Measurements from ENCODE around the gene ASXL1. TPM values are rescaled to one million over a fixed set of nuclear protein-coding genes. Genes with fewer than 3 reads are reported as not detected.

Gene ASXL1
- total and polyA plus RNA-seq, 9 of the 15 experiments (the other 6 are each of a cell fraction or from before 2014, with no cell fraction given) = 6.5 to 65.3 (median 32.3) TPM

DNA sequence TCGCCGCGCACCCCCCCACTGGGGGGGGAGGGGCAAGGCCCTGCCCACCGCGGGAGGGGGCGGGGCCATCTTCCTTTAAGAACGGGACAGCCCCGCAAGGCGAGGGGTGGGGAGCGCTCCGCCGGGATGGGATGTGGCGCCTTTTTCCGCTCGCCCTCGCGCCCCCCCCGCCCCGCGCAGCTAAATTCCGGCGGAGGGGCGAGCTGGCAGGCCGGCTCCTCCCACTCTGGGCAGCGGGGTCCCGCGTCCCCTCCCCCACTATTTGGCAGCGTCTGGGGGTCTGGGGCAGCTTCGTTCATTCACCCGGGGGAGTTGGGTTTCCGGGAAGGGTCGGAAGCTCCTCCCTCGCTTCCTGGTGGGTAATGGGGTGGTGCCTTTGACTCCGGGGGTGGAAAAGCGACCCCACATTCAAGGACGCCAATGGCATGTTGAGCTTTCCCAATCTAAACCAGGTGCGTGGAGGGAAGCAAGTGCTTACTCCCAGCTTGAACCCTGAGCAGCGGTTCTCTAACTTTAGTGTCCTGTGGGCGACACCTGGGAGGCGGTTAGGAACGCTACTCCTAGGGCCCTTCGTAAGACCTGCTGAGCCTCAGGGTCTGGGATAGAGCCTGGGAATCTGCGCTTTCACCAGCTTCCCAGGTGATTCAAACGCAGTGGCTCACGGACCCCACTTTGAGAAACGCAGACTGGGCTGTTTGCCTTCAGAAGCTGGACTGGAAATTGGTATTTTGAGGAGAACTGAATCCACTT, 927 bp downstream of the ASXL1 start (continued):
- TF ChIP-seq, protein P1, sequence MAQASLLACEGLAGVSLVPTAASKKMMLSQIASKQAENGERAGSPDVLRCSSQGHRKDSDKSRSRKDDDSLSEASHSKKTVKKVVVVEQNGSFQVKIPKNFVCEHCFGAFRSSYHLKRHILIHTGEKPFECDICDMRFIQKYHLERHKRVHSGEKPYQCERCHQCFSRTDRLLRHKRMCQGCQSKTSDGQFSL (CRISPR knock-in tag; IDR thresholded peaks at IDR 0.05) = peak; percentile 96
- TF ChIP-seq, protein P1 (tag; IDR thresholded peaks at IDR 0.05) = peak in 1 of 2 experiments; percentile 5; a peak in 1 of 4 replicates
- TF ChIP-seq SUPT5H (IDR thresholded peaks at IDR 0.05) = peak; percentile 71
- TF ChIP-seq ARID4B (CRISPR knock-in tag; IDR thresholded peaks at IDR 0.05) = peak; percentile 32; the same call in 1 of the 2 replicates
- 0 out of 2 replicates have a peak, but pooled peaks have one; percentile 45 for TF ChIP-seq ZC3H4 (CRISPR knock-in tag; IDR thresholded peaks at IDR 0.05; ENCODE audit: borderline replicate concordance)
- TF ChIP-seq SMARCA5 (IDR thresholded peaks at IDR 0.05) = no peak
- peak; percentile 22; the same call in 1 of the 2 replicates for TF ChIP-seq ZC3H11A (IDR thresholded peaks at IDR 0.05; ENCODE audit: low read depth, low read length)
- TF ChIP-seq, protein P2, sequence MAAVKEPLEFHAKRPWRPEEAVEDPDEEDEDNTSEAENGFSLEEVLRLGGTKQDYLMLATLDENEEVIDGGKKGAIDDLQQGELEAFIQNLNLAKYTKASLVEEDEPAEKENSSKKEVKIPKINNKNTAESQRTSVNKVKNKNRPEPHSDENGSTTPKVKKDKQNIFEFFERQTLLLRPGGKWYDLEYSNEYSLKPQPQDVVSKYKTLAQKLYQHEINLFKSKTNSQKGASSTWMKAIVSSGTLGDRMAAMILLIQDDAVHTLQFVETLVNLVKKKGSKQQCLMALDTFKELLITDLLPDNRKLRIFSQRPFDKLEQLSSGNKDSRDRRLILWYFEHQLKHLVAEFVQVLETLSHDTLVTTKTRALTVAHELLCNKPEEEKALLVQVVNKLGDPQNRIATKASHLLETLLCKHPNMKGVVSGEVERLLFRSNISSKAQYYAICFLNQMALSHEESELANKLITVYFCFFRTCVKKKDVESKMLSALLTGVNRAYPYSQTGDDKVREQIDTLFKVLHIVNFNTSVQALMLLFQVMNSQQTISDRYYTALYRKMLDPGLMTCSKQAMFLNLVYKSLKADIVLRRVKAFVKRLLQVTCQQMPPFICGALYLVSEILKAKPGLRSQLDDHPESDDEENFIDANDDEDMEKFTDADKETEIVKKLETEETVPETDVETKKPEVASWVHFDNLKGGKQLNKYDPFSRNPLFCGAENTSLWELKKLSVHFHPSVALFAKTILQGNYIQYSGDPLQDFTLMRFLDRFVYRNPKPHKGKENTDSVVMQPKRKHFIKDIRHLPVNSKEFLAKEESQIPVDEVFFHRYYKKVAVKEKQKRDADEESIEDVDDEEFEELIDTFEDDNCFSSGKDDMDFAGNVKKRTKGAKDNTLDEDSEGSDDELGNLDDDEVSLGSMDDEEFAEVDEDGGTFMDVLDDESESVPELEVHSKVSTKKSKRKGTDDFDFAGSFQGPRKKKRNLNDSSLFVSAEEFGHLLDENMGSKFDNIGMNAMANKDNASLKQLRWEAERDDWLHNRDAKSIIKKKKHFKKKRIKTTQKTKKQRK (IDR thresholded peaks at IDR 0.05; ENCODE audit: borderline replicate concordance, low read depth, low read length) = no peak
- no peak for TF ChIP-seq TCF3 (CRISPR knock-in tag; IDR thresholded peaks at IDR 0.05)
- no peak for TF ChIP-seq SIRT6 (IDR thresholded peaks at IDR 0.05; ENCODE audit: low read depth, low read length)
- TF ChIP-seq ELF2 (CRISPR knock-in tag; IDR thresholded peaks at IDR 0.05) = peak; percentile 46
- TF ChIP-seq NR1H2 (CRISPR knock-in tag; IDR thresholded peaks at IDR 0.05) = 0 out of 2 replicates have a peak, but pooled peaks have one; percentile 52
- TF ChIP-seq DPF2 (IDR thresholded peaks at IDR 0.05) = peak; percentile 34; the same call in 1 of the 2 replicates
- TF ChIP-seq, protein P3, sequence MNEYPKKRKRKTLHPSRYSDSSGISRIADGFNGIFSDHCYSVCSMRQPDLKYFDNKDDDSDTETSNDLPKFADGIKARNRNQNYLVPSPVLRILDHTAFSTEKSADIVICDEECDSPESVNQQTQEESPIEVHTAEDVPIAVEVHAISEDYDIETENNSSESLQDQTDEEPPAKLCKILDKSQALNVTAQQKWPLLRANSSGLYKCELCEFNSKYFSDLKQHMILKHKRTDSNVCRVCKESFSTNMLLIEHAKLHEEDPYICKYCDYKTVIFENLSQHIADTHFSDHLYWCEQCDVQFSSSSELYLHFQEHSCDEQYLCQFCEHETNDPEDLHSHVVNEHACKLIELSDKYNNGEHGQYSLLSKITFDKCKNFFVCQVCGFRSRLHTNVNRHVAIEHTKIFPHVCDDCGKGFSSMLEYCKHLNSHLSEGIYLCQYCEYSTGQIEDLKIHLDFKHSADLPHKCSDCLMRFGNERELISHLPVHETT (CRISPR knock-in tag; conservative IDR thresholded peaks at IDR 0.05 in 1 of 2, IDR thresholded peaks at IDR 0.05 in 1 of 2) = no peak
- no peak for TF ChIP-seq PML (IDR thresholded peaks at IDR 0.05; ENCODE audit: low read length)
- no peak for TF ChIP-seq KLF1 (tag; IDR thresholded peaks at IDR 0.05)
- peak; percentile 74 for TF ChIP-seq NR2C2 (CRISPR knock-in tag; IDR thresholded peaks at IDR 0.05)
- TF ChIP-seq NR2C2 (tag; IDR thresholded peaks at IDR 0.05) = no peak
